ENCODE measurements around the gene GPA33.

Gene GPA33

DNA sequence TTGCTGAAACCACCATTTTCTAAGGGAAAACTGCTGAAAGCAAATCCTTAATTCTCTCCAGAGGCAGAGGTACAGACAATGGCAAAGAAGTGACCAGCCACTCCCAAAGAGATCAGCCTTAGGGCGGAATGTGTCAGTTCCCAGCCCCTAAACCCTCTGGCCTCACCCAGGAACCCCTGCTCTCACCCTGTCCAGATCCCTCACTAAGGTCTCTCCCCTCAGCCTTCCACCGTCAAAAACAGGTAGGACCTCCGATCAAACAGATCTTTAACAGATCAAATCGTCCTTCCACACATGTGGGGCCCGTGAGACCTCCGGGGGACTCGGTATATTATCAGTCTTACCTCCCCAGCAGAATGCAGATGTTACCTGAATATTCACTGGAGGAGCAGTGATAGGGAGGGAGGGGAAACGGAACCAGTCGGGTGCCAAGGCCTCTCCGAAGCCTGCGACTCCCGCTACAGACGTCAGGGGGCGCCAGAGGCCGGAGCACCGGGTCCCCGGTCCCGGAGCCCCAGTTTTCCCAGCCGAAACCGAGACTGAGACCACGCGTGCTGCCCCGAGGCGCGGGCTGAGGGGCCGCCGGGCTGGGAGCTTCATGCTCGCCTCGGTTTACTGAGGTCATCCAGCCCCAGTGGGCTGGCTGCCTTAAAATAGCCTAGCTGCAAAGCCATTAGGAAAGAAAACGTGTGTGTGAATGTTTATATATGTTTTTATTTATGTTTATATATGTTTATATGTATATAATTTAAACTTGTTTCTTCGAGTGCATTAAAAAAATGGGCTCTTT is 23.6 kb downstream of the GPA33 start:
- peak; percentile 55 for FAIRE-seq
- DNase-seq (ENCODE audit: insufficient read length, low spot score): peak; percentile 82
- TF ChIP-seq TAF1 (IDR thresholded peaks at IDR 0.05; ENCODE audit: low read depth, low read length) (no peak), POLR2A (IDR thresholded peaks at IDR 0.05; ENCODE audit: low read depth, low read length) (no peak), PAX5 (IDR thresholded peaks at IDR 0.05; ENCODE audit: insufficient read depth, low read length, severe bottlenecking) (no peak), POLR2AphosphoS5 (IDR thresholded peaks at IDR 0.05; ENCODE audit: low read depth, low read length) (no peak), SPI1 (IDR thresholded peaks at IDR 0.05; ENCODE audit: low read depth, low read length) (no peak), POU2F2 (IDR thresholded peaks at IDR 0.05; ENCODE audit: low read depth, low read length) (no peak)

DNA sequence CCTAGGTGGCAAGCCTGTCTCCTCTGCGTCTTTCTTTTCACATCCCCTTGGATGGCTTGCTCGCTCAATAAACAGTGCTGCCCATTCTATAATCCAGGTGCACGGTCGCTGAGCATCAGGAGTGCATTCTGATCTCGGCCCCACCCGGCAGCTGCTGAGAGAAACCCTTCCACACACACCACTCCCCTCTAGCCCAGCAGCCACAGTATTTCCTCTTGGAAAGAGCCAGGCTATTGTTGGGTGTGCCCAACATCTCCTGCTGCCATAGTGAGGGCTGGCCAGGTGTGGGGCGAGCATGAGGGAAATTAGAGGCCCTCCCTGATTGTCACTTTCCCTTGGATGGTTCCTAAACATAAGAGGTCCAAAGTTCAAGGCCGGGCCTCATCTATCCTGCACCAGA is 24.7 kb downstream of the GPA33 start:
- DNase-seq (ENCODE audit: insufficient read length, low spot score) (no peak), FAIRE-seq (no peak)
- TF ChIP-seq POLR2AphosphoS5 (IDR thresholded peaks at IDR 0.05; ENCODE audit: low read depth, low read length) (no peak), POU2F2 (IDR thresholded peaks at IDR 0.05; ENCODE audit: low read depth, low read length) (no peak), POLR2A (IDR thresholded peaks at IDR 0.05; ENCODE audit: low read depth, low read length) (no peak), SPI1 (IDR thresholded peaks at IDR 0.05; ENCODE audit: low read depth, low read length) (no peak), PAX5 (IDR thresholded peaks at IDR 0.05; ENCODE audit: insufficient read depth, low read length, severe bottlenecking) (no peak), TAF1 (IDR thresholded peaks at IDR 0.05; ENCODE audit: low read depth, low read length) (no peak)

DNA sequence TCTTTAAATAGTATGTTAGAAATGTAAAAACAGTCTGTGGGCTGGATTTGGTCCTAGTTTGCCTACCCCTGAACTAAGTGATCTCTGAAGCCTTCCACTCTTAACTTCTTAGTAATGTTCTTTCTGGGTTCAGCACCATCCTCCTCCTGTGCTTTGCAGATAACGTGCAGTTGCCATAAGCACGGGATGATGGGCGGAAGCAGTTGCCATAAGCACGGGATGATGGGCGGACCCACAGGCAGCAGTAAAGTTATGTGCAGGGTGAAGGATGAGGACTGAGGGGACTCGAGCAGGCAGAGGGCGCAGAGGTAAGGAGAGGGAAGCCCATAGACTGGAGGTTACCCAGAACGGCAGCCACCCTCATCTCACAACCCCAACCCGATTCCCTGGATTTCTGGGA is 25.6 kb downstream of the GPA33 start:
- FAIRE-seq: no peak
- no peak for DNase-seq (ENCODE audit: insufficient read length, low spot score)
- no peak for TF ChIP-seq SPI1 (IDR thresholded peaks at IDR 0.05; ENCODE audit: low read depth, low read length)

DNA sequence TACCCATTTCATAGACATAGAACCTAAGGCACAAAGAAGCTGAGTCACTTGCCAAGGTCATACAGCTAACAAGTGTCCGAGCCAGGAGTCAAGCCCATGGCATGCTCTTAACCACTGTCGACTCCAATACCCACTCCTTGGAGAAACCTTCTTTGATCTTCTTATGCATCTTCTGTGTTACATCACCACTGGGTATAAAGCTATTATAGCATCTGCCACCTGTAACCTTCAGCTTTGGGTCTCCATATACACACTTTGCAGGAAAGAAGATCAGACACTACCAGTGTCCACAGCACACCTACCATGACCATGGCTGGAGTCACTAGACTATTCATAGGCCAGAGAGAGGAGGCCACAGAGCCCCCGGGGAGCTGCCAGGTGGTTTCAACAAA is 29.1 kb downstream of the GPA33 start:
- FAIRE-seq (no peak), DNase-seq (ENCODE audit: insufficient read length, low spot score) (no peak)
- TF ChIP-seq TAF1 (IDR thresholded peaks at IDR 0.05; ENCODE audit: low read depth, low read length) (no peak), SPI1 (IDR thresholded peaks at IDR 0.05; ENCODE audit: low read depth, low read length) (no peak)

DNA sequence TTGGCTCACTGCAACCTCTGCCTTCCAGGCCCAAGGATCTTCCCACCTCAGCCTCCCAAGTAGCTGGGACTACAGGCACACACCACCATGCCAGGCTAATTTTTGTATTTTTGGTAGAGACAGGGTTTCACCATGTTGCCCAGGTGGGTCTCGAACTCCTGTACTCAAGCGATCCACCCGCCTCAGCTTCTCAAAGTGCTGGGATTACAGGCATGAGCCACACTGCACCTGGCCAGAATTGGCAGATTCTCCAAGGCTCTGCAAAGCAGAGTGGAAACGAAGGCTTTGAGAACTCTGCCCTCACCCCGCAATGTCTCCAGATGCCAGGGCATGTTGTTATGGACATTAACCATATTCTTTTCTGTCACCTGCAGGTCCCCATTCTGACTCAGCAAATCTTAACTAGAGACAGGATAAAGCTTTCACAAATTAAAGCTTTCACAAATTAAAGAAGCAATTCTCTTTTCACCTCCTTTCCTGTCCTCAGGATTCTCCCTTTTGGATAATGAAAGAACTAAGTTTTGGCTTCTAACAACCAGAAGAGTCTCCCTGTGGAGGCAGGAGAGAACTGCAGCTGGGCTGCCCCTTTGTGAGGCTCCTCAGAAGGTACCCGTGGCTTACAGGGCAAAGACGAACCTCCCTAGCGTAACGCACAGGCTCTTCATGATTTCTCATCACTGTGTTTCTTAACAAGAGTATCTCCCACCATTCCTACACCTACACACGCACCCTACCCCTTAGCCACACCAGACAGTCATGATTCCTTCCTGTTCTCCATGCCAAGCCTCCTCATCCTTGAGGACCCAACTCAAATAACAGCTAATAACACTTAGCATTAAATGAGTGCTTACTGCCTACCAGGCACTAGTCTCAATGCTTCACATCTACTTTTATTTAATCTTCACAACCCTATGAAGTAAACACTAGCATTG is 29.8 kb downstream of the GPA33 start:
- TF ChIP-seq TAF1 (IDR thresholded peaks at IDR 0.05; ENCODE audit: low read depth, low read length) (no peak), POU2F2 (IDR thresholded peaks at IDR 0.05; ENCODE audit: low read depth, low read length) (no peak), POLR2AphosphoS5 (IDR thresholded peaks at IDR 0.05; ENCODE audit: low read depth, low read length) (no peak), SPI1 (IDR thresholded peaks at IDR 0.05; ENCODE audit: low read depth, low read length) (no peak), PAX5 (IDR thresholded peaks at IDR 0.05; ENCODE audit: insufficient read depth, low read length, severe bottlenecking) (no peak), POLR2A (IDR thresholded peaks at IDR 0.05; ENCODE audit: low read depth, low read length) (no peak)
- no peak for FAIRE-seq
- no peak for DNase-seq (ENCODE audit: insufficient read length, low spot score)

DNA sequence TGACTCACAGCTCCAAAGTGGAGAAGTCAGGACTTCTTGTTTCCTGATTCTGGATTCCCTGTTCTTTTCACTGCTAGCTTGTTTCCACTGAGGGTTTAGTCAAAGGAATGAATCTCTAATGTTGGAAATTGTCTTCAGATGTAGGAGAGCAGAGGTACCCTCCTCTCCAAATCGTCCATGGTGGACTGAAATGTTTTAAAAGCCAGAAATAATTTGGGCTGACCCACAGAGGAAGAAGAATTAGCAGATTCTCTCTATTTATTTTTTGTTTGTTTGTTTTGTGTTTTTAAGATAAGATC is 30.4 kb downstream of the GPA33 start:
- no peak for FAIRE-seq
- TF ChIP-seq PAX5 (IDR thresholded peaks at IDR 0.05; ENCODE audit: insufficient read depth, low read length, severe bottlenecking) (no peak), POLR2A (IDR thresholded peaks at IDR 0.05; ENCODE audit: low read depth, low read length) (no peak), POLR2AphosphoS5 (IDR thresholded peaks at IDR 0.05; ENCODE audit: low read depth, low read length) (no peak), POU2F2 (IDR thresholded peaks at IDR 0.05; ENCODE audit: low read depth, low read length) (no peak), SPI1 (IDR thresholded peaks at IDR 0.05; ENCODE audit: low read depth, low read length) (no peak), TAF1 (IDR thresholded peaks at IDR 0.05; ENCODE audit: low read depth, low read length) (no peak)
- no peak for DNase-seq (ENCODE audit: insufficient read length, low spot score)

DNA sequence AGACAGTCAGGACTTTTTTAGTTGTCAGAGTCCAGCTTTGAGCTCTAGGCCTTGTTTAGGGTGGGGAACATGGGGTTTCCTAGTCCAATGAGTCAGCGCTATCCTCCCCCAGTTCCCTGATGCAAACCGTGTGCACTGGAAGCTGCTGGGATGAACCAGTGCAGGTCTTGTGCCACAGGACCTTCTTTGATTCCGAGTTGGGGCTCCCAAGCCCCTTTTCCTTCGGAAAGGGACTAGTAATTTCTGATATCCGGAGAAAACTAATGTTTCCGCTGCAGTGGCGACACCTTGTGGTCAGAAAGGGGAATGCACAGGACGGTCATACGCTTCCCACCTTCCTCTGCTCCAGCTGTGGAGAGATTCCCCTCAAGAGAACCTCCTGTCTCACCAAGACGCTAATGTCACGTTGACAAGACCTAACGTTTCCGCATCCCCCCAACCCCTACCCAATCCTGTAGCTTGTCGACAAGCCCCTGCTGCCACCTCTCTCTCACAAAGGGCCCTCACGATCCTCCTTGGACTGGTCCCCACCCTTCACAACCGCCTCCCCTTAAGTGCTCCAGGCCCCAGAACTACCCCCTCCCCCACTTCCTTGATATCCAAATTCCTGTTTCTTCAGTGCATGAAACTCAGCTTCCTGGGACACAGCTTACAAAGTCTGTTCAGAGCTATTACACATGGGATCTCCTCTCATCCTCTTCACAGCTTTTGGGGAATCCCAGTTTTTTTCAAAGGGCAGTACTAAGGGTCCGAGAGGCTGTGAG is 30.9 kb downstream of the GPA33 start:
- no peak for TF ChIP-seq POU2F2 (IDR thresholded peaks at IDR 0.05; ENCODE audit: low read depth, low read length)
- TF ChIP-seq PAX5 (IDR thresholded peaks at IDR 0.05; ENCODE audit: insufficient read depth, low read length, severe bottlenecking): no peak
- no peak for TF ChIP-seq POLR2AphosphoS5 (IDR thresholded peaks at IDR 0.05; ENCODE audit: low read depth, low read length)
- no peak for TF ChIP-seq POLR2A (IDR thresholded peaks at IDR 0.05; ENCODE audit: low read depth, low read length)
- no peak for TF ChIP-seq SPI1 (IDR thresholded peaks at IDR 0.05; ENCODE audit: low read depth, low read length)
- TF ChIP-seq TAF1 (IDR thresholded peaks at IDR 0.05; ENCODE audit: low read depth, low read length): no peak
- DNase-seq (ENCODE audit: insufficient read length, low spot score) (no peak), FAIRE-seq (peak; percentile 74)

DNA sequence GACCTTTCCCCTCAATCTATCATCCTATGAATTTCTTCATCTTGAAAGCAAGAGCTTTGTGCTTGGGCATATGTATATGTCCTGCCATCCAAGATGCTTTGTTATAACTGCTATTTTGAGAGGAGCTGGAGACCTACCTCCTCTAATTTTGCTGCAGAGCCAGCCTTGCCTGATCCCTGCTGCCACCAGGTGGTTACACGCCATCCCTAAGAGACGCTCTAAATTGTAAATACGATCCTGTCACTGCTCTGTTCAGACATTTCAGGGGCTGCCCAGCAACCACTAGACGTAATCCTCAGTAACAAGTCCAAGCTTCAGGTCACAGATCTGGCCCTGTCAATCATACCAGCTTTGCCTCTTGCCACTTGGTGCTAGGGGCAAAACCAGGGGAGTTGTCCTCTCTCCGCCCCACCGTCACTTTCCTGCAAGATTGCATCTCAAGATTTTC is 32.9 kb downstream of the GPA33 start:
- no peak for TF ChIP-seq POU2F2 (IDR thresholded peaks at IDR 0.05; ENCODE audit: low read depth, low read length)
- no peak for TF ChIP-seq TAF1 (IDR thresholded peaks at IDR 0.05; ENCODE audit: low read depth, low read length)
- no peak for TF ChIP-seq SPI1 (IDR thresholded peaks at IDR 0.05; ENCODE audit: low read depth, low read length)
- no peak for TF ChIP-seq POLR2A (IDR thresholded peaks at IDR 0.05; ENCODE audit: low read depth, low read length)
- TF ChIP-seq PAX5 (IDR thresholded peaks at IDR 0.05; ENCODE audit: insufficient read depth, low read length, severe bottlenecking): no peak
- TF ChIP-seq POLR2AphosphoS5 (IDR thresholded peaks at IDR 0.05; ENCODE audit: low read depth, low read length): no peak
- FAIRE-seq (peak; percentile 23), DNase-seq (ENCODE audit: insufficient read length, low spot score) (no peak)

DNA sequence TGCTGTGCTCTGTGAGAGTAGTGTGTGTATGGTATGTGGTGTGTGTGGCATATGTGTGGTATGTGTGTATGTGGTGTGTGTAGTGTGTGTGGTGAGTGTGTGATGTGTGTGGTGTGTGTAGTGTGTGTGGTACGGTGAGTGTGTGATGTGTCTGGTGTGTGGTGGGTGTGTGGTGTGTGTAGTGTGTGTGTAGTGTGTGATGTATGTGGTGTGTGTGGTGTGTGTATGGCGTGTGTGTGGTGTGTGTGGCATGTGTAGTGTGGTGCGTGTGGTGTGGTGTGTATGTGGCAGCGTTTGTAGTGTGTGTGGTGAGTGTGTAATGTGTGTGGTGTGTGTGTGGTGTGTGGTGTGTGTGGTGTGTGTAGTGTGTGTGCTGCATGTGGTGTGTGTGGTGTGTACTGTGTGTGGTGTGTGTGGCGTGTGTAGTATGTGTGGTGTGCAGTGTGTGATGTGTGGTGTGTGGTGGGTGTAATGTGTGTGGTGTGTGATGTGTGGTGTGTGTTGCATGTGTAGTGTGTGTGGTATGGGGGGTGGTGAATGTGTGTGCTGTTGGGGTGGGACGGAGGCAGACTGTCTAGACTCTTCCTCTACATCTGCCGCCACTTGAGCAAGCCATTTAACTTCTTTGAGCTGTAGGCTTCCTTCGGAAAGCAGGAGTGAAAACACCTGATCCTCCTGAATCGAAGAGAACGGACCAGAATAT is 33.5 kb downstream of the GPA33 start:
- peak; percentile 79 for FAIRE-seq
- TF ChIP-seq SPI1 (IDR thresholded peaks at IDR 0.05; ENCODE audit: low read depth, low read length) (no peak), TAF1 (IDR thresholded peaks at IDR 0.05; ENCODE audit: low read depth, low read length) (no peak), POLR2A (IDR thresholded peaks at IDR 0.05; ENCODE audit: low read depth, low read length) (no peak), POLR2AphosphoS5 (IDR thresholded peaks at IDR 0.05; ENCODE audit: low read depth, low read length) (no peak), PAX5 (IDR thresholded peaks at IDR 0.05; ENCODE audit: insufficient read depth, low read length, severe bottlenecking) (no peak), POU2F2 (IDR thresholded peaks at IDR 0.05; ENCODE audit: low read depth, low read length) (no peak)
- no peak for DNase-seq (ENCODE audit: insufficient read length, low spot score)
